Heart left ventricle (tissue), 16 donors: ENCODE measurements around the gene CTU1. TPM values are rescaled to one million over a fixed set of nuclear protein-coding genes. Genes with fewer than 3 reads are reported as not detected.
"Not testable (repeated sequence)": the region's sequence is repeated elsewhere in the genome, so short reads cannot be mapped to it uniquely, and the experiment has no call there.

Experiments
- ATAC-seq, 4 donors: fragments of 200-7000 bp; cut with Tn5 transposase; one replicate each; pipeline ENCODE4 v1.9.1; 2020 to 2022; ENCODE audit warnings: moderate library complexity in 4 of 4, mild to moderate bottlenecking in 3 of 4, moderate number of reproducible peaks in 1 of 4
- DNase-seq, 5 donors: peaks; one replicate each; pipeline ENCODE4 v3.0.0-alpha.2; 2020
- H3K27ac ChIP-seq, 12 donors: fragments of 200-600 bp; sonication (generic) in 4 of 12; one replicate each; pipeline versions ENCODE4 v1.5.0 to v1.8.0; 2016 to 2022; ENCODE audit warnings: mild to moderate bottlenecking in 2 of 12
- H3K27me3 ChIP-seq, 9 donors: fragments of 200-600 bp; sonication (generic) in 2 of 9; one replicate each; pipeline versions ENCODE4 v1.5.1 to v1.8.0; 2016 to 2022; ENCODE audit warnings: mild to moderate bottlenecking in 3 of 9
- H3K36me3 ChIP-seq, 9 donors: fragments of 200-600 bp; sonication (generic) in 2 of 9; one replicate each; pipeline versions ENCODE4 v1.5.0 to v1.8.0; 2018 to 2022; ENCODE audit warnings: mild to moderate bottlenecking in 2 of 9
- H3K4me1 ChIP-seq, 12 donors: fragments of 200-600 bp; sonication (generic) in 4 of 12; one replicate each; pipeline versions ENCODE4 v1.5.0 to v1.8.0; 2016 to 2022; ENCODE audit warnings: mild to moderate bottlenecking in 3 of 12
- H3K4me3 ChIP-seq, 12 donors: fragments of 200-600 bp; sonication (generic) in 4 of 12; one replicate each; pipeline versions ENCODE4 v1.5.0 to v1.8.0; 2017 to 2022; ENCODE audit warnings: mild to moderate bottlenecking in 9 of 12, moderate library complexity in 4 of 12
- H3K9me3 ChIP-seq, 12 donors: fragments of 200-600 bp; sonication (generic) in 4 of 12; one replicate each; pipeline versions ENCODE4 v1.5.0 to v1.8.0; 2016 to 2022; ENCODE audit warnings: mild to moderate bottlenecking in 1 of 12
- CTCF ChIP-seq, 12 donors: fragments of 200-600 bp; sonication (generic) in 4 of 12; IDR thresholded peaks; one replicate each; pipeline versions ENCODE4 v1.5.0 to v1.8.0; 2018 to 2022; ENCODE audit warnings: antibody characterized with exemption in 12 of 12, mild to moderate bottlenecking in 5 of 12
- POLR2A ChIP-seq, 2 donors: fragments of 450-650 bp; IDR thresholded peaks; one replicate each; pipeline ENCODE4 v1.6.1; 2017; ENCODE audit warnings: antibody characterized with exemption in 2 of 2, mild to moderate bottlenecking in 2 of 2, moderate library complexity in 2 of 2
- WGBS, 4 donors: extraction: QIAGEN DNeasy Blood & Tissue Kit in 2 of 4; methylation state at CpG; one replicate each; pipeline versions ENCODE4 v1.1.5 to v1.1.7; 2013 to 2018; 5-methylcytosine and 5-hydroxymethylcytosine counted together
- intact Hi-C, 10 donors: fragments of 100-400 bp; cut with DNase I; formaldehyde crosslinking; loops; one replicate each; pipeline versions ENCODE4 v1.11.1 to v1.14.2; 2022
- polyA plus RNA-seq, 2 donors: library from polyadenylated mRNA; stranded (reverse); fragments of 200-250 nt; gene quantifications; one replicate each; pipeline ENCODE4 v1.2.3, GENCODE V29; 2013
- total RNA-seq, 9 donors: library from RNA; depleted of rRNA in 2 of 9; stranded (reverse); fragments of >200 nt in 2 of 9; fragmentation: NEBNext Ultra II Directional in 3 of 9; extraction: Animal tissue kit (Norgen Biotek cat#: 25700) in 3 of 9; gene quantifications; one replicate each; pipeline versions ENCODE4 v1.1.0 to v1.2.4, GENCODE V29; 2016 to 2023
- donor health status: ischemic (EF 13 %, LVEDD 7.1; RV severe dilation, severe dysfunction).
- donor health status: healthy with polysubstance abuse.
- donor health status: DM: no; HTN: yes; CAD: no.
- donor health status: DM: no; HTN: no; CAD: no.
- donor health status: ischemic (EF 25% LVEDD 6.9; RV normal size, moderate dysfunction).
- donor health status: ischemic (EF 25% LVEDD 5.7; RV mildly dilated, moderate dysfunction).
- donor health status: healthy.
- donor health status: DM: yes; HTN: yes; CAD: no.
- donor health status: ischemic (EF 35%, LVEDD 5.7; RV mildly dilated, moderate dysfunction).
- donor health status: nonischemic (EF 11% LVEDD 7.7; RV severe dilation, severe dysfunction).
- donor health status: DM: yes; HTN: yes; CAD: no.
- donor health status: PGD.
- donor health status: ischemic (EF 29% LVEDD 5.4; RV normal size, mild dysfunction).
- donor health status: nonischemic (EF 23%, LVEDD 6.1; RV moderate dilation, normal function).

The CTU1 gene
- total and polyA plus RNA-seq, 11 donors = 1.4 to 11.2 (median 3.9) TPM

GRCh38 chr19:51145916-51146493 is 37.8 kb upstream of the CTU1 start:
- Histone ChIP-seq H3K27me3 (peaks cover 0 to 5% (median 0%) of the 10 kb centered on the region in 9 donors), H3K4me1 (peaks cover 0 to 63% (median 0%) of the 10 kb centered on the region in 12 donors), H3K4me3 (no peak overlapping the region), H3K9me3 (peaks cover 0 to 6% (median 0%) of the 10 kb centered on the region in 12 donors), H3K36me3 (no peaks in the 10 kb centered on the region), H3K27ac (no peak overlapping the region)
- 55 to 72% (median 68%) methylated on average over 2 to 4 of the region's 4 CpGs for WGBS, 4 donors
- intact Hi-C loops = no loop called here
- TF ChIP-seq POLR2A (IDR thresholded peaks at IDR 0.05) = no peak
- no peak for ATAC-seq
- no peak for DNase-seq

GRCh38 chr19:51144482-51145045 is 36.4 kb upstream of the CTU1 start:
- Histone ChIP-seq H3K27me3 (peaks cover 0 to 16% (median 0%) of the 10 kb centered on the region in 9 donors), H3K27ac (no peak overlapping the region), H3K36me3 (no peaks in the 10 kb centered on the region), H3K9me3 (peaks cover 0 to 5% (median 0%) of the 10 kb centered on the region in 12 donors), H3K4me1 (peaks cover 0 to 65% (median 0%) of the 10 kb centered on the region in 12 donors), H3K4me3 (no peak overlapping the region)
- WGBS, 4 donors = 77 to 85% (median 80%) methylated on average over 7 to 11 of the region's 11 CpGs
- intact Hi-C loops = no loop called here
- DNase-seq (no peak), ATAC-seq (no peak)
- TF ChIP-seq CTCF (IDR thresholded peaks at IDR 0.05) (no peak), POLR2A (IDR thresholded peaks at IDR 0.05) (no peak)

- 73 to 88% (median 82%) methylated on average over 3 to 5 of the region's 5 CpGs for WGBS, 4 donors
- Histone ChIP-seq H3K9me3 (peaks cover 0 to under 1% (median 0%) of the 10 kb centered on the region in 12 donors), H3K27ac (peak overlapping the region in 1 of 12 donors; percentile 90), H3K27me3 (peaks cover 0 to 24% (median 0%) of the 10 kb centered on the region in 9 donors), H3K4me1 (peaks cover 0 to 65% (median 0%) of the 10 kb centered on the region in 12 donors), H3K36me3 (no peaks in the 10 kb centered on the region), H3K4me3 (peak overlapping the region in 1 of 12 donors; percentile 35)
- intact Hi-C loops = no loop called here
- no peak for ATAC-seq
- TF ChIP-seq POLR2A (IDR thresholded peaks at IDR 0.05) (no peak), CTCF (IDR thresholded peaks at IDR 0.05) (no peak)
- no peak for DNase-seq
These were observed 35.3 kb upstream of the CTU1 start for GRCh38 chr19:51143486-51143885.

GRCh38 chr19:51142809-51143475 is 34.7 kb upstream of the CTU1 start:
- Histone ChIP-seq H3K4me3 (peak overlapping the region in 1 of 12 donors; percentile 35), H3K4me1 (peaks cover 0 to 65% (median 0%) of the 10 kb centered on the region in 12 donors), H3K27ac (peak overlapping the region in 2 of 12 donors; percentile 22 to 90), H3K27me3 (peaks cover 0 to 29% (median 0%) of the 10 kb centered on the region in 9 donors)
- ATAC-seq, DNase-seq, H3K36me3 ChIP-seq, H3K9me3 ChIP-seq, intact Hi-C loops: not testable (repeated sequence)
- WGBS, 4 donors = 72 to 82% (median 76%) methylated on average over 7 to 15 of the region's 15 CpGs

- H3K4me3 ChIP-seq = peak within 1 kb of the TSS in 1 of 12 donors; percentile 35
- no peaks in the 10 kb centered on the region for H3K36me3 ChIP-seq
- H3K27me3 ChIP-seq = peaks cover 0 to 38% (median 2%) of the 10 kb centered on the region in 9 donors
- DNase-seq (peak in 4 of 5 donors; percentile 45 to 78 (median 70)), ATAC-seq (peak; percentile 41 to 59 (median 54))
- TF ChIP-seq POLR2A (IDR thresholded peaks at IDR 0.05) = no peak
- no peak for TF ChIP-seq CTCF (IDR thresholded peaks at IDR 0.05)
- WGBS, 4 donors = 63 to 71% (median 68%) methylated on average over 12 to 14 of the region's 14 CpGs
- peaks cover 0 to 65% (median 0%) of the 10 kb centered on the region in 12 donors for H3K4me1 ChIP-seq
- no peaks in the 10 kb centered on the region for H3K9me3 ChIP-seq
- H3K27ac ChIP-seq = peak within 1 kb of the TSS in 6 of 12 donors; percentile 20 to 90 (median 29)
- intact Hi-C loops = no loop called here
These were observed 33.9 kb upstream of the CTU1 start, which contains the start of gene SIGLEC7 for GRCh38 chr19:51142119-51142518. TSS of gene SIGLEC7 (plus strand) at chr19:51142301. CDS start at chr19:51142370, 69 bp downstream.
